EL (cell line): ENCODE data around the gene SPATC1L.

Experiments
- DNase-seq: peaks from one replicate; pipeline ENCODE4 v3.0.0-alpha.2; 2016

SPATC1L gene

DNA sequence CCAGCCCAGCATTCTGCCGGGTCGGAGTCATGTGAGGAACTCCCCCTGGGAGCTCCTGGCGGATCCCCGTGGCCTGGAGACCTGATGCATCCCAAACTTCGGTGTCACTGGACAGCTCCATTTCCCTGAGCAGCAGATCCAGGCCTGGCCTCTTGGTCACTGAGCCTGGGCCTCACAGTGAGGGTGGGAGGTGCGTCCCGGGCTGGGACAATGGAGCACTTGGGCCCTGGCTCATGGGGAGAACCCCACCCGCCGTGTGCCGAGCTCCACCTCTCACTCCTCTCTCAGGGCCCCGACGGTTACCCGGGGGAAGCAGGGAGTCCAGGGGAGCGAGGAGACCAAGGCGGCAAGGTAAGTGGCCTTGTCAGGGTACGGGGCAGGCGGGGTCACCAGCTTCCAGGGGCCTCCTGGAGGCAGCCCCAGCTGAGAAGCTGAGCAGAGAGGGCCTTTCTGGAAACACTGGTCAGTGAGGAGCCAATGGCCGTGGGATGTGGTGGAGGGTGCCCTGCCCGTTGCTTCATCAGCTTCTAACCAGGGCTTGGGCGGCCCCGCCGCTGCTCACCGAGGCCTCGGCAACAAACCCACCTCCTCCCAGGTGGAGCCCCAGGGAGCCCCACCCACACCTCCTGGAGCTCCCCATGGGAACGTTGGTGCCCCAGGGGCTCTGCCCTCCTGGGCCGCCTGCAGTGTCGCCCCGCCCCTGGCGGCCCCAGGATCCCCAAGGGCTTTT is 66.5 kb downstream of the SPATC1L start:
- no peak for DNase-seq

GRCh38 chr21:46116776-46117585 is 67.3 kb downstream of the SPATC1L start:
- DNase-seq: peak; percentile 80

DNA sequence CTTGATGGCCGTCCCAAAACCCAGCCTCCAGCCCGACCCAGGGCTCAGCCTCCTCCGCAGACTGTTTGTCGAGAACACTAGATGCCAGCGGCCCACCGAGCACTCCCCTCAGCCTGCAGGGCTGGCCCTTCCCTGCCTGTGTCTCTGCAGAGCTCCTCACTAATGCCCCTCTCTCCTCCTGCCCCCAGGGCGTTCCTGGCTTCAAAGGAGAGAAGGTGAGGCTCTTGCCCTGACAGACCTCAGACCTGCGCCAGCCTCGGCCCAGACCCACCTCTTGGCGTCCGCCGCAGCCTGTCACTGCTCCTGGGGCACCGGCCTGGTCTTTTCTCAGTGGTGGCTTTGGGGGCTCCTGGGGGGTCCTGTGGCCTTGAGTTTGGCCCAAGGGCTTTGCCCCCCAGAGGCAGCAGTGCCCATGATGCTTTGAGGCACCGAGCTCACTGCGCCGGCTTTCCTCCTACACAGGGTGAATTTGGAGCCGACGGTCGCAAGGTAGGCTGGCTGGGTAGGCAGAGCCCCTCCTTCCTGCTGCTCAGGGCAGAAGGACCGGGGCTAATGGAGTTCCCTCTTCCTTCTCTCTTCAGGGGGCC is 68.0 kb downstream of the SPATC1L start:
- no peak for DNase-seq

DNA sequence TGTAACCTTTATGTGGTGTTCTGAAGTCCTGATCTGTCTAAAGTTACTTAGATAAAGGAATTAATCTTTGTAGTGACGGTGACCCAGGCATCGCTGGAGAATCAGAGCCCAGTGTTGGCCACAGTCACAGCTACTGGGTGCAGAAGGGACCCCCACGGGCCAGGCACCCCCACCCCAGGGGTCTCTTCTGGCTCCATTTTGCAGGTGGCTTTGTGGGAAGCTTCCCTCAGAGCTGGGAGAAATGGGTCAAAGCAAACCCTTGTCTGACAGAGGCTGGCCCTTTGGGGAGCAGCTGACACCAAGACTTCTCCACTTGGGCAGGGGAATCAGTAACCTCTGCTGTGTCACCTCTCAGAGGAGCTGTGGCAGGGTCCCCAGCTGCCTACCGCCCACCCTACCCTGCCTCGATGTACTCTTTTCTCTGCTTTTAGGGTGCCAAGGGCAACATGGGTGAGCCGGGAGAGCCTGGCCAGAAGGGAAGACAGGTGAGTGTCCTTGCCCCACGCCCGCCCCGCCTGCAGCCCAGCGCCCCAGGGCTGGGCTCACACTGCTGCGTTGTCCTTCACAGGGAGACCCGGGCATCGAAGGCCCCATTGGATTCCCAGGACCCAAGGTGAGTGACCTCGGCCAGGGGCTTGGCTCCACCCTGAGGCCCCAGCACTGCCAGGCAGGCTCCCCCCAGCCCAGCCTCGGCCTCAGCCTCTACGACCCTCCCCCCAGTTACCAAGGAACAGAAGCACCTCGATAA is 68.6 kb downstream of the SPATC1L start:
- DNase-seq: no peak

GRCh38 chr21:46114963-46115362 is 69.3 kb downstream of the SPATC1L start:
- no peak for DNase-seq

- DNase-seq: no peak
Observed at GRCh38 chr21:46113497-46114176, 70.6 kb downstream of the SPATC1L start.

GRCh38 chr21:46112725-46113215 is 71.5 kb downstream of the SPATC1L start:
- DNase-seq: no peak

DNA sequence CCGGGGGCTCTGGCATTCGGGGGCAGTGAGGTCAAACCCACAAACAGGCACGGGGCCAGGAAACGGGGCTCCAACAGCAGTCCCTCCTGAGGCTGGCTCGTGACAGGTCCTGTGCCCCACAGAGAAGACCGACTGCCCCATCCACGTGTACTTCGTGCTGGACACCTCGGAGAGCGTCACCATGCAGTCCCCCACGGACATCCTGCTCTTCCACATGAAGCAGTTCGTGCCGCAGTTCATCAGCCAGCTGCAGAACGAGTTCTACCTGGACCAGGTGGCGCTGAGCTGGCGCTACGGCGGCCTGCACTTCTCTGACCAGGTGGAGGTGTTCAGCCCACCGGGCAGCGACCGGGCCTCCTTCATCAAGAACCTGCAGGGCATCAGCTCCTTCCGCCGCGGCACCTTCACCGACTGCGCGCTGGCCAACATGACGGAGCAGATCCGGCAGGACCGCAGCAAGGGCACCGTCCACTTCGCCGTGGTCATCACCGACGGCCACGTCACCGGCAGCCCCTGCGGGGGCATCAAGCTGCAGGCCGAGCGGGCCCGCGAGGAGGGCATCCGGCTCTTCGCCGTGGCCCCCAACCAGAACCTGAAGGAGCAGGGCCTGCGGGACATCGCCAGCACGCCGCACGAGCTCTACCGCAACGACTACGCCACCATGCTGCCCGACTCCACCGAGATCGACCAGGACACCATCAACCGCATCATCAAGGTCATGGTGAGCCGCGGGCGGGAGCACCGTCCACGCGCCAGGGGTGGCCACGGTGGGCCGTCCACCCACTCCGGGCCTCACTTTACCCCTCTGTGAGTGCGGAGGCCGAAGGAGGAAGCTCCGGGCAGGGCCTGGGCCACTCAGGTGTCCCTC is 72.2 kb downstream of the SPATC1L start:
- DNase-seq: no peak

GRCh38 chr21:46111193-46111571 is 73.1 kb downstream of the SPATC1L start:
- DNase-seq: no peak
